NCI-H2081 treated with DMSO at 0.1 percent for 48 hours (cell line): ENCODE measurements around the gene PHTF2.

ENCODE experiments used
- DNase-seq: peaks from one replicate; lab custom pipeline; 2025; lab: John Stamatoyannopoulos, UW

PHTF2 gene

GRCh38 chr7:77794000-77794399 is 4.6 kb upstream of the PHTF2 start:
- DNase-seq, result no peak

- DNase-seq, result no peak
These were observed 2.5 kb upstream of the PHTF2 start for GRCh38 chr7:77796109-77796508.

GRCh38 chr7:77796960-77797359 is 1.6 kb upstream of the PHTF2 start:
- no peak for DNase-seq

- DNase-seq, result no peak
These were observed 709 bp upstream of the PHTF2 start for GRCh38 chr7:77797734-77798393.

DNA sequence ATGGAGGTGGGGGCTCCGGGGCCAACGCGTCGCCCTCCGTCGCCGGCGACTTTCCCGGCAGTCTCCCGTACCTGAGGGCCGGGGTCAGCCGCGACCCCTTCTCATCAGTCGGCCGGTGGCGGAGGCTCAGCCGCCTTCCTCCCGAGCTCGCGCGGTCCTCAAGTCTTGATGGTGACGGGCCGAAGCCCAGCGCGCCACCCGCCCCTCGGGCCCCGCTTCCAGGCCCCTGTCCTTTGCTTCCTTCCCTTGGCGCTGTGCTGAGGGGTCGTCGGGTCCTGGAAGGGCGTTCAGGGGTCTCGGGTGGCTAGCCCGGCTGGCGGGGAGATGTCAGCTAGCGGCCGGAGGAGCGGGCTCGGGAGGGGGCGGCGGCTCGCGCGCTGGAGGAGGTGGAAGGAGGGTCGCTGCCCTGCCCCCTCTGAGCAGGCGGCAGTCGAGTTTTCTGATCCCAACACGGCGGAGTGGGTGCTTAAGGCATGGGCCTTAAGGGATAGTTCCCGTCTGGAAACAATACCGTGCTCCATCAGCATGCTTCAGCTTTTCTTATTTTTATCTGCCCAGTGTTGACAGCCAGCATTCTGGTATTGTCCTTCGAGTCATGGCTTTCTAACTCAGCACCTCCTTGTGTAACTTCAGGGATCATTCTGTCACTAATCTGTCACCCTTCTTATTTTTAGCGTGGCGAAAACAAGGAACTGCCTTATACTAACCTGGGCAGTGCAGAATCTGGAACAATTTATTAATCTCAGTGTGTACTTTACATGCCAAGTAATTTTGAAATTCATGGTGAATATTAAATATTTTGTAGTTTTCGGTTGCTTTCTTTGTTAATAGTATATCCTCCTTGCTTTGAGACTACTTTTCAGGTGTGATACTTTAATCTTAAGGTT is 748 bp downstream of the PHTF2 start:
- no peak for DNase-seq

DNA sequence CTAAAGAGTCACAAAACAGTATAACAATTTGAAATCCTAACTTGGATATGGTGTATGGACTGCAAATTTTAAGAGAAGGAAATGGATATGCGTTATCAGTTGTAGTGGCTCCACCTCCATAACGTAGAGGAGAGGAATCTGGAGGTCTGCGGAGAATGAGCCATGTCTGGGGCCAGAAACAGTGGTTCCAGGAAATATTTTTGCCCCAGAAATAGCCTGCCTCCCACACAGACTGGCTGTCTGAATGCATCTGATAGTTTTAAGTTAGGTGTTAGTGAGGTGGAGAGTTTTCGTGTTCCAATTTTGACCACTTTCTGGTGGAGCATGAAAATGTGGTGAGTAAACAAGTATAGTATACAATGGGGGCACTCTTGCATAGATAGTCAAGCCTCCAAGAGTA is 1.6 kb downstream of the PHTF2 start:
- DNase-seq, result no peak

DNA sequence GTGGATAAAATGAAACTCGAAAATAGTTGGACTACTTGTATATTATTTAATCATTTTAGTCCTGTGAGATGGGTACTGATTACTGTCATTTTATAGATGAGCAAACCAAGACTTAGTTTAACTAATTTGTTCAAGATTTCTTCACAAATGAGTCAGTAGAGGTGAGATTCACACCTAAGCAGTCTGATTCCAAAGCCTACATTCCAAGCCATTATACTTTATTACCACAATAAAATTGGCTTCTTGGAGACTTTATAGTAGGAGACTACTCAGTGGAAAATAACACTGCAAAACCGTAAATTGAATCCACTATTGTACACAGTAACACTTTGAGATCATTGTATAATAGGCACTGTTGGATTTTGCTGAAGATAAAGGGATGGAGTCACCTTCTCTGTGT is 2.2 kb downstream of the PHTF2 start:
- DNase-seq, result no peak

DNA sequence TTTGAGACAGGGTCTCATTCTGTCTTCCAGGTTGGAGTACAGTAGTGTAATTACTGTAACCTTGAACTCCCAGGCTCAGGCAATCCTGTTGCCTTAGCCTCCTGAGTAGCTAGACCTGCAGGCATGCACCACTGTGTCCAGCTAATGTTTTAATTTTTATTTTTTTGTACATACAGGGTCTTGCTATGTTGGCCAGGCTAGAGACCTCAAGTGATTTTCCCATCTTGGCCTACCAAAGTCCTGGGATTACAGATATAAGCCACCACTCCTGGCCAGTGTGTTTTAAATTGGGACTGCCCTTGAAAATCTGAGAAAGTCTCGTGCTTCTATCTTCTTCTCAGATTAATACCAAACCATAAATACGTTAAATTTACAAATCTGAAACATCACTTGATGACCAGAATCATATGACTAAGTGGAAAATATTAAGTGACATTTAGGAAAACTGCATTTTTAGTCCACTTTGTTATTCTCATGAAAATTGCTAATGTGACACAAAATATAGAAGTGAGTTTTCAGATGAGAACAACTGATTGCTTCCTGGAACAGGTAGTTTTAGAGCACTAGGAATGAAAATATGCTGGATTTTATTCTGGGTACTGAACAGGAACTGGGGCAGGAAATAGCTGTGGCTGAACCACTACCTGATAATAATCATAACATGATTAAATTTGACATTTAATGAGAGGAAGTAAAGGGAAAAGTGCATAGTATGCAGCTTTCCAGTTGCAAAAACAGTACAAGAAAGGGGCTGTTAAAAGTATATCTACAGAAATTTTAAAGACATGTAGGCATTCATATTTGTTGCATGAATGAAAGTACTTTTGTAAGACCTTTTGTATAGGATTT is 4.2 kb downstream of the PHTF2 start:
- DNase-seq, result no peak

GRCh38 chr7:77806425-77806824 is 7.9 kb downstream of the PHTF2 start:
- DNase-seq, result no peak

DNA sequence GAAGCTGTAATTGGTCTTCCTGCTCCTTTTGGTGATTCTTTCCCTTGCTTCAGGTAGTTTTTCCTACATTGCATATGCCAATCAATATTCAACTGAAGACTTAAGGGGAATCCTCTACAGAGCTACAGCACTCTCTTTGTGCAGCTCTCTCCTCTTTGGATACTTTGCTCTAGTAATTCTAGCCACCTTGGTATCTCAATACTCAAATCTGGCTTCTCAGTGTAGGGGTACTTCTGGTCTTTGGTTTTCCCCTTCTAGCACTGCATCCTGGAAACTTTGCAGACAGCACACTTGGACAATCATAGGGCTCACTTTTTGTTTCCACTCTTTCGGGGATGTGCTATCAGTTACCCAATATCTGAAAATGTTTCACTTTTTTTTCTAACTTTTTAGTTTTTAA is 9.9 kb downstream of the PHTF2 start:
- DNase-seq, result no peak

- no peak for DNase-seq
These were observed 13.1 kb downstream of the PHTF2 start for GRCh38 chr7:77811516-77812289.

DNA sequence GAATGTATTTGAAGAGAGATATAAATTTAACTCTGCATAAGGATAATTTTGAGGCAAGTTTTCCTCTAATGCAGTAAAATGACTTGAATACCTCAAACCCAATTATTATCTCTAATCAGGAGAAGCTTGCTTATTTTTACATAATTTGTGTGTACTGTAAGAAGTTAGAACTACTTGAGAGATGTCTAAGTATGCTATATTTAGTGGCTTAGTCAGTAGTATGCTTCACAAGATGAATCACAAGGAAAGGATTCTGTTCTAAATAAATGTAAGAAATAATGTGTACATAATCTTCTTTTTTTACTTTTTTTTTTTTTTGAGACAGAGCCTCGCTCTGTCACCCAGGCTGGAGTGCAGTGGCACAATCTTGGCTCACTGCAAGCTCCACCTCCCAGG is 13.7 kb downstream of the PHTF2 start:
- DNase-seq, result no peak

DNA sequence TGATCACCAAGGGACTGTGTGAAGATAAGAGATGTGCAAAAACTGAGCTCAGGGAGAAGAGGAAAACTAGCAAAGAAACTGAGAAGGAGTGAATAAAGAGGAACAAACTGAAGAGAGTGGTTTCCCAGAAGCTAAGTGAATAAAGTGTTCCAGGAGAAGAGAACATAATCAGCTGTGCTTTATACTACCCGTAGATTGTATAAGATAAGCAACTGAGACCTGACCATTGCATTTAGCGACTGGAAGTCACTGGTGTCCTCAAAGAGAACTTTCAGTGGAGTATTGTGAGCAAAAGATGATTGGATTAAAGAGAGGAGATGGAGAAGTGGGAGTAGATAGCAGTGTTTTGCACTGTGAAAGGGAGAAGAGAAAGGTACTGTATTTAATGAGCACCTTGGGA is 14.6 kb downstream of the PHTF2 start:
- DNase-seq, result no peak

DNA sequence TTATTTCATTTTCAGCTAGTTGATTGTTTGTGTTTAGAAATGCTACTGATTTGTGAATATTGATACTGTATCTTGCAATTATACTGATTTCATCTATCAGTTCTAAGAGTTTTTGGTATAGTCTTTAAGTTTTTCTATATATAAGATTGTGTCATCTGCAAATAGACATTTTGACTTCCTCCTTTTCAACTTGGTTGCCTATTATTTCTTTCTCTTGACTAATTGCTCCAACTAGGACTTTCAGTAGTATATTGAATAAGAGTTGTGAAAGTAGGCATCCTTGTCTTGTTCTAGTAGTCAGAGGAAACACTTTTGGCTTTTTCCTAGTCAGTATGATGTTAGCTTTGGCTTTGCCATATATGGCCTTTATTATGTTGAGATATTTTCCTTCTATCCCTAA is 20.4 kb downstream of the PHTF2 start:
- no peak for DNase-seq

DNA sequence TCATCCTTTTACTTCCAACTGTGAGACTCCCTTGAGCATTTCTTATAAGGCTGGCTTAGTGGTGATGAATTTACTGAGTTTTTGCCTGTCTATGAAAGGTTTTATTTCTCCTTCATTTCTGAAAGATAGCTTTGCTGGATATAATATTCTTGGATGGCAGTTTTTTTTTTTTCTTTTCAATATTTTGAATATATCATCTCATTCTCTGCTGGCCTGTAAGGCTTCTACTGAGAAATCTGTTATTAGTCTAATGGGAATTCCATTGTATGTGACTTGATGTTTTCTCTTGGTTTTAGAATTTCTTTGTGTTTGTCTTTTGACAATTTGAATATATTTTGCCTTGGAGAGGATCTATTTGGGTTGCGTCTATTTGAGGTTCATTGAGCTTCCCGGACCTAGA is 22.4 kb downstream of the PHTF2 start:
- no peak for DNase-seq

DNA sequence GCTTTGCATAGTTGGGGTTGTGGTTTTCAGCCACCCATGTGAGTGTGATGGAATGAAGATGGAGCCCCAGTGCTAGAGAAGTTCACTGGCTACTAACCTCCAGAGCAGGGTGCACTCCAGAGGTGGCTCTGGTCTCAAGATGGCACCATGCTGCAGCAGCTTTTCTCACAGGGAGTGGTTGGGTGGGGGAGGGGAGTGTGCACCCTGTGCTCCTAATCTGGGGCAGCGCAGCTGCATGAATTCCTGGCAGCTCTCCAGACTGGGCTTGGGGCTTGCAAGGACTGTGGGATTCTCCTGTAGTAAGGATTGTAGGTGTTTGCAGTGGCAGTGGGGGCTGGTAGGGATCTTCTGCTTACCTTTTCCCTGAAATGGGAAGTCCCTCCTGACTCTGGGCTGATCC is 23.7 kb downstream of the PHTF2 start:
- no peak for DNase-seq

- no peak for DNase-seq
These were observed 25.2 kb downstream of the PHTF2 start for GRCh38 chr7:77823787-77824186.

GRCh38 chr7:77824636-77825035 is 26.1 kb downstream of the PHTF2 start:
- no peak for DNase-seq

GRCh38 chr7:77825131-77825530 is 26.6 kb downstream of the PHTF2 start:
- DNase-seq, result no peak

GRCh38 chr7:77826300-77826699 is 27.7 kb downstream of the PHTF2 start:
- no peak for DNase-seq

GRCh38 chr7:77827999-77828398 is 29.4 kb downstream of the PHTF2 start:
- DNase-seq, result no peak
